Chondrocyte (in vitro differentiated cells): ENCODE data around the gene RTL1. TPM values are rescaled to one million over a fixed set of nuclear protein-coding genes. Genes with fewer than 3 reads are reported as not detected.

ENCODE experiments used
- DNase-seq: peaks from one replicate; pipeline ENCODE4 v3.0.0; 2021; ENCODE audit warnings: mixed read lengths, low spot score
- H3K27ac Mint-ChIP-seq: one replicate; pipeline ENCODE4 v1.8.0; 2021; ENCODE audit warnings: mild to moderate bottlenecking, moderate library complexity, mixed read lengths; ENCODE audit not compliant: unreplicated experiment
- H3K27me3 Mint-ChIP-seq: 2 replicates; pipeline ENCODE4 v1.8.0; 2021; ENCODE audit warnings: low read depth, mixed read lengths
- H3K36me3 Mint-ChIP-seq: 2 replicates; pipeline ENCODE4 v1.8.0; 2021; ENCODE audit warnings: low read depth, mixed read lengths
- H3K4me1 Mint-ChIP-seq: 2 replicates; pipeline ENCODE4 v1.8.0; 2021; ENCODE audit warnings: low read depth, mild to moderate bottlenecking, mixed read lengths
- H3K4me3 Mint-ChIP-seq: one replicate; pipeline ENCODE4 v1.8.0; 2021; ENCODE audit warnings: mild to moderate bottlenecking, moderate library complexity, mixed read lengths; ENCODE audit not compliant: unreplicated experiment
- H3K9me3 Mint-ChIP-seq: 2 replicates; pipeline ENCODE4 v1.8.0; 2021; ENCODE audit warnings: low read depth, mixed read lengths
- total RNA-seq: library from RNA; stranded (reverse); gene quantifications from 3 replicates; pipeline ENCODE4 v1.2.1, GENCODE V29; 2021
- TF ChIP-seq, protein P1 (sequence below): fragments of 200-600 bp; sonication (generic); IDR thresholded peaks from 2 replicates; pipeline ENCODE4 v1.5.0; 2021; ENCODE audit warnings: antibody characterized with exemption, mild to moderate bottlenecking, moderate library complexity

RTL1 gene
- total RNA-seq, 1 donor from 2014 or later: 0.02 TPM

DNA sequence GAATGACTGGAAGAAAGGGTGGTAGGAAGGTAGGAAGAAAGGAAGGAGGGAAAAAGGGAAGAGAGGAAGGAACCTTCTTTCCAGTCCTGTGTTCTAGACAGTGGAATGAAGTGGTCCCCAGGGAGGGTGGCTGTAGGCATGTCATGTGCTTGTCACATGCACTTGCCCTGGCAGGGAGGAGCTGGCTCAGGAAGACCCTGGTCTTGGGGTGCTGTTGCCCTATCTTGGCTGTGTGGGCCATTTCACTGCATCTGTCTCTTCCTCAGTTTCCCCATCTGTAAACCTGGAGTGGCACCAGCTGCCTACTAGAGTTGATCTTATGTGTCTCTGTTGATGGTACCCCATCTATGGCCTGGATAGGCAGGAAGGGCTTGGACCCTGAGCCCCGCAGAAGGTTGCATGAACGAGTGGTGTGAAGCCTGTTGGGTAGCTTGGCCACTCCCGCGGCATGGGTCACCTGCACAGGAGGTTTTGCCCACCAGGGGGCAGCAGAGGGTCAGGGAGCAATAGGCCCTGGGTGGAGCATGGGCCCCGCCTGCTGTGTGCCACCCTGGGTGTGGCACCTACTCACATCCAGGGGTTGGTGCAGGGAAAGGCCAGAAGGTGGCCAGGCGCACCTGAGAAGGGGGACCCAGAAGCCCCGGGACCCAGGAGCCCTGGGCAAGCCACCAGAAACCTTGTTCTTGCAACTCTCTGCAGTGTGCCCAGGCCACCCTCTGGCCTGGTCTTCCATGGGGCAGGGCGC lies 52.5 kb downstream of the RTL1 start:
- H3K4me1 Mint-ChIP-seq: no peaks in the 10 kb centered on the region
- peaks cover 3% of the 10 kb centered on the region for H3K27me3 Mint-ChIP-seq
- H3K9me3 Mint-ChIP-seq: no peaks in the 10 kb centered on the region
- peak; percentile 87 for DNase-seq
- no peaks in the 10 kb centered on the region for H3K36me3 Mint-ChIP-seq
- TF ChIP-seq, protein P1, sequence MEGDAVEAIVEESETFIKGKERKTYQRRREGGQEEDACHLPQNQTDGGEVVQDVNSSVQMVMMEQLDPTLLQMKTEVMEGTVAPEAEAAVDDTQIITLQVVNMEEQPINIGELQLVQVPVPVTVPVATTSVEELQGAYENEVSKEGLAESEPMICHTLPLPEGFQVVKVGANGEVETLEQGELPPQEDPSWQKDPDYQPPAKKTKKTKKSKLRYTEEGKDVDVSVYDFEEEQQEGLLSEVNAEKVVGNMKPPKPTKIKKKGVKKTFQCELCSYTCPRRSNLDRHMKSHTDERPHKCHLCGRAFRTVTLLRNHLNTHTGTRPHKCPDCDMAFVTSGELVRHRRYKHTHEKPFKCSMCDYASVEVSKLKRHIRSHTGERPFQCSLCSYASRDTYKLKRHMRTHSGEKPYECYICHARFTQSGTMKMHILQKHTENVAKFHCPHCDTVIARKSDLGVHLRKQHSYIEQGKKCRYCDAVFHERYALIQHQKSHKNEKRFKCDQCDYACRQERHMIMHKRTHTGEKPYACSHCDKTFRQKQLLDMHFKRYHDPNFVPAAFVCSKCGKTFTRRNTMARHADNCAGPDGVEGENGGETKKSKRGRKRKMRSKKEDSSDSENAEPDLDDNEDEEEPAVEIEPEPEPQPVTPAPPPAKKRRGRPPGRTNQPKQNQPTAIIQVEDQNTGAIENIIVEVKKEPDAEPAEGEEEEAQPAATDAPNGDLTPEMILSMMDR: peak; percentile 73
- H3K27ac Mint-ChIP-seq: no peak overlapping the region
- H3K4me3 Mint-ChIP-seq: no peak overlapping the region

DNA sequence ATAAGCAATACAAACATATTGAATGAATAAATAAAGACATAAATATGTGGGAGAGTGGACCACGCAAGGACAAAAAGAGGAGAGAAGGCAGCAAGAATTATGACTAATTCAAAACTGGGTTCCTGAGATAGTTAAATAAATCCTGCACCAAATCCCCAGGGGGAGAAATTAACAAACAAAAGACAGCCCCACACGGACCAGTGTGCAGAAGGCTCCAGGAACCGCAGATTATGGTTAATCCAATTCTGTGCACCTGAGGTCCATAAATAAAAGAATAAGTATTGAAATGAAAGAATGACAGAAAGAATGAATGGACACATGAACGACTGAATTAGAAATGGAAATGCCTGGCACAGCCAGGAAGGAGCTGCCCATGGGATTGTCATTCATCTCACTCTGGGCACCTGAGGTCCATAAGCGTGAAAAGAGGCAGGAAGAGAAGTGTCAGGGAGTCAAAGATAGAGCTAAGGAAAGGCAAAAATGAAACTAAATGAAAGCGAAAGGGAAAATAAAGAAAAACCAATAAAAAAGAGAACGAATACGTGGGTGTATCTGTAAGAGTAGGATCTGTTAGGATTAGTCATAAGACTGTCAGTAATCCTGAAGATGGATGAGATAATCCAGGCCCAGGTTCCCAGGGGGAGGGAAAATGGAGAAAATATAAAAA lies 54.3 kb downstream of the RTL1 start:
- Mint-ChIP-seq H3K27me3 (no peaks in the 10 kb centered on the region), H3K36me3 (no peaks in the 10 kb centered on the region)

DNA sequence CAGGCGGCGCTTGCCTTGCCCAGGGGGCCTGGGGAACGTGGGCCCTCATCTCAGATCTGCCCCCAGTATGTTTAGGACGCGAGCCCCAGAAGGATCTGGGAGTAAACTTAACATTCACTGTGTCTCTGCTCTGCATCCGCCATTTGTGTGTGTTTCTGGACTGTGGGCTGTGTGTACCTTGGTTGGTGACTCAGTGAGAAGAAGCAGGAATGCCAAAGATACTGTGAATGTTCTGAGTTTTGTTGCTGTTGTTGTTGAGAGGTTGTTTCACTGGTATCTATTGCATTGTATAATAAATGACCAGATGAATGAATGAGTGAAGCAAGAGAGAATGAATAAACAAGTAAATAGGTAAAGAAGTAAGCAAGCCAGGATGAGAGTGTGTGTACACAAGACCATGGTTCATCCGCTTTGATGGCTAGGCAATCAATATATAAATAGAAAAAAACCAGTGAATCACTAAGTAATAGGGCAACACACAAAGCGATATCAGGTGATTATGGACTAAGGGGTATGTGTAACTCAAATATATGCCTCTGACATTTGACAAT lies 57.1 kb downstream of the RTL1 start:
- H3K4me3 Mint-ChIP-seq: no peak overlapping the region
- peak; percentile 34 for DNase-seq
- no peaks in the 10 kb centered on the region for H3K36me3 Mint-ChIP-seq
- H3K27me3 Mint-ChIP-seq: no peaks in the 10 kb centered on the region
- H3K4me1 Mint-ChIP-seq: peaks cover 23% of the 10 kb centered on the region
- H3K27ac Mint-ChIP-seq: no peak overlapping the region
- no peaks in the 10 kb centered on the region for H3K9me3 Mint-ChIP-seq
- TF ChIP-seq, protein P1: no peak

More for the DNA sequence above, 54.3 kb downstream of the RTL1 start:
- Mint-ChIP-seq H3K4me3 (no peak overlapping the region), H3K4me1 (peaks cover 3% of the 10 kb centered on the region), H3K27ac (no peak overlapping the region), H3K9me3 (no peaks in the 10 kb centered on the region)
- no peak for DNase-seq
- TF ChIP-seq, protein P1: no peak

DNA sequence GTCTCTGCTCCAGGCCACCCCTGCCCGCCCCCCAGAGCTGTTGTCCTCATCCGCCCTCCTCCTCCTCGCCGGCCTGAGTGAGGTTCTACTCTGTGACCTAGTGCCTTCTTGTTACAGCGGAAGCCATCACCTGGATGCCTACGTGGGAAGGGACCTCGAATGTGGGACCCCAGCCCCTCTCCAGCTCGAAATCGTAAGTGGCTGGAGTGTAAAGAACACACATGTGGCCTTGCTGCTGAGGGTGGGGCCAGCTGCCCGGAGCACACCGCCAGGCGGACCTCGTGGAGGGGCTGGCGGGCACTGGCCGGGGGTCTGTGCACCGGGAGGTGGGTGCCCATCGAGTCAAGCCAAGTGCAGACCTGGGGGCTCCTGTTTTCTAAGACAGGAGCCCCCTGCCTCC lies 58.2 kb downstream of the RTL1 start:
- H3K36me3 Mint-ChIP-seq: no peaks in the 10 kb centered on the region
- peaks cover 23% of the 10 kb centered on the region for H3K4me1 Mint-ChIP-seq
- no peak overlapping the region for H3K27ac Mint-ChIP-seq
- TF ChIP-seq, protein P1: no peak
- no peaks in the 10 kb centered on the region for H3K27me3 Mint-ChIP-seq
- H3K9me3 Mint-ChIP-seq: no peaks in the 10 kb centered on the region
- no peak overlapping the region for H3K4me3 Mint-ChIP-seq
- peak; percentile 61 for DNase-seq

DNA sequence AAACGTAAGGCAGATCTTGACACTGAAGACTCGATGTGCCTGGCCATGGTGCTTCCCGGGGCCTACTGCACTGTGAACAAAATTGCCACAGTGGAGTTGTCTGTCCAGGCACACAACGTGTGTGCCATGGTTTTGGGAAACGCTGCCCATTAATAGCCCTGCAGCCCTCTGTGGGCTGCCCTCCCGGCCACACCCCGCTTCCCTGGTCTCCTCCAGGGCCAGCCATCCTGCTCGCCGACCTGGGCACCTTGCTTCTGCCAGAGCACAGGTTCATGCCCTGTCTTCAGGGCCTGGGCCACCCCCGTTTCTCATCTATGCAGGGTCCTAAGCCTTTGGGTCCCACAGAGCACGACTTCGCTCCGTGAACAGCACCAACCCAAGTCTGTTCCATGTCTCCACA lies 58.7 kb downstream of the RTL1 start:
- no peaks in the 10 kb centered on the region for H3K36me3 Mint-ChIP-seq
- DNase-seq: peak; percentile 75
- TF ChIP-seq, protein P1: no peak
- H3K4me1 Mint-ChIP-seq: peaks cover 23% of the 10 kb centered on the region
- no peak overlapping the region for H3K4me3 Mint-ChIP-seq
- no peak overlapping the region for H3K27ac Mint-ChIP-seq
- H3K27me3 Mint-ChIP-seq: no peaks in the 10 kb centered on the region
- no peaks in the 10 kb centered on the region for H3K9me3 Mint-ChIP-seq
